GM21390 (cell line): ENCODE results near the gene SLC25A45.

Source experiments
- ATAC-seq: cut with Tn5 transposase; IDR thresholded peaks from one replicate; pipeline ENCODE4 v1.9.1; 2021; ENCODE audit not compliant: unreplicated experiment

SLC25A45 gene

GRCh38 chr11:65382033-65382803, at the start of gene SLC25A45:
SLC25A45 (minus strand) TSS chr11:65382646; CDS start chr11:65381951, 695 bp downstream.
- ATAC-seq, result peak; percentile 53

- no peak for ATAC-seq
Measured at GRCh38 chr11:65431451-65432099, 49.1 kb upstream of the SLC25A45 start.

GRCh38 chr11:65430406-65431217, 48.2 kb upstream of the SLC25A45 start:
- no peak for ATAC-seq

DNA sequence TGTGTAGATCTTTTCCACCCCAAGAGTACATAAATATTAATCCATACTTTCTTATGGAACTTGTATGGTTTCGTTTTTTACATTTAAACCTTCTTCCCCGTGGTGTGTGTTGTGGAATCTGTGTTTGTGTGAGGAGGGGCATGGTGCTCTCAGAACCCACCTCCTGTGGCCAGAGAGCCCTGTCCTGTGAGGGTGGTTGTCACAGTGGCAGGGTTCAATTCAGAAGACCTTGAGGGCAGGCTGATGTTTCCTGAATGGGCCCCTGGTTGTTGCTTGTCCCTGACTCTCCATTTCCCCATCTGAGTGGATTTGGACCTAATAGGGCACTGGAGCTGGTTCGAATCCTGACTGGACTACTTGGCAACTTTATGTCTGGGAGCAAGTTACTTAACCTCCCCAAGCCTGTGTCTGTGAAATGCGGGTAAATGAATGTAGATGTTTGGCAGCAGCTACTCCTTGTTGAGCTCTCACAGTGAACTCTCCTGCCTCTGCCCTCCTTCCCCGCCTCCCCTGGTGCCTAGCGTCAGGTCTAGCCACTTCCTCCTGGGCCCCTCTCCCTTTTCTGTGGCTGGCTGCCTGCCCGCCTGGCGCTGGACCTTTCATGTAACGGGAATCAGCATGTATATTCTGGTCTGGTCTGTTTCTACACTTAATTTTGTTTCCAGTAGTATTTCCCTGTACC, 47.4 kb upstream of the SLC25A45 start:
- no peak for ATAC-seq

DNA sequence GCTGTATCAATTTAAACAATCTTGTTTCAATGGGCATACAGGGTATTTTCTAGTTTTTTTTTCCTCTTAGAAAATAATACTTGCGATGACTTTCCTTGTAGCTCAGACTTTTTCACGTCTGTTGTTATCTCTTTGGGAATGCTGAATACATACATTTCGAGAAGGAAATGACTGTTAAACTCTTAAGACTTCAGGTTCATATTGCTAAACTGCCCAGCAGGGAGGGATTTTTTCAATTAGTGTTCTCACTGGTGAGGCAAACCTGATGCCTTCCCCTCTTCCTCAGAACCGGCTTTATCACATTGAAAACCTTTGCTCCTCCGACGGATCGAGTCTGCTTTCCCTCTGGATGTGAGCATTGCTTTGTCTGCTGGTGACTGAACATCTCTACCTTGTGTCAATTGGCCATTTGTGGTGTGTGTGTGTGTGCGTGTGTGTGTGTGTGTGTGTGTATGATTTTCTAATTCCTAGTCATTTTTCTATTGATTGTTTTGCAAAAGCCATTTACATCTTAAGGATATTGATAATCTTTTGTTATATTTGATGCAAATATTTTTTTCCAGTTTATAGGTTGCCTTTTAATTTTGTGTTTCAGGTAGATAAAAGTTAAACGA, 46.7 kb upstream of the SLC25A45 start:
- ATAC-seq, result no peak

DNA sequence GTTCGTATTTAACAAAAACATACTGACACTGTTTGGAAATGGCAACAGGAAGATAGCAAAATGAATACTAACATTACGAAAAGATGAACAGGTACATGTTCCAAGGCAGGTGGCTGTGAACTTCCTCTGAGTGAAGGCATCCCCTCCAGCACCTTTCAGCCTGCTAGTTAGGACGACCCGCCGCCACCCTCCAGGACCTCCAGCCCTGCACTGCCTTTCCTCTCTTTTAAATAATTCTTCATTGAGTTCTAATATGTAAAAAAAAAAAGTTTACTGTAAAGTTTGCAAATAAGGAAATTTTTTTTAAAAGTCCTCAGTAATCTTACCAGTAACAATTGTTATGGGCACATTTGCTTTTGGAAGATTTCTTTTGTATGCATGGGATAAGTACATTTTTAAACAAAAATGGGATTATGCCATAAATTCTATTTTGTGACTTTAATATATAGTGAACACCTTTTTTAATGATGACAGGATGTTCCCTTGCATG, 46.2 kb upstream of the SLC25A45 start:
- ATAC-seq, result no peak

GRCh38 chr11:65427691-65428577, 45.5 kb upstream of the SLC25A45 start:
- ATAC-seq, result no peak

DNA sequence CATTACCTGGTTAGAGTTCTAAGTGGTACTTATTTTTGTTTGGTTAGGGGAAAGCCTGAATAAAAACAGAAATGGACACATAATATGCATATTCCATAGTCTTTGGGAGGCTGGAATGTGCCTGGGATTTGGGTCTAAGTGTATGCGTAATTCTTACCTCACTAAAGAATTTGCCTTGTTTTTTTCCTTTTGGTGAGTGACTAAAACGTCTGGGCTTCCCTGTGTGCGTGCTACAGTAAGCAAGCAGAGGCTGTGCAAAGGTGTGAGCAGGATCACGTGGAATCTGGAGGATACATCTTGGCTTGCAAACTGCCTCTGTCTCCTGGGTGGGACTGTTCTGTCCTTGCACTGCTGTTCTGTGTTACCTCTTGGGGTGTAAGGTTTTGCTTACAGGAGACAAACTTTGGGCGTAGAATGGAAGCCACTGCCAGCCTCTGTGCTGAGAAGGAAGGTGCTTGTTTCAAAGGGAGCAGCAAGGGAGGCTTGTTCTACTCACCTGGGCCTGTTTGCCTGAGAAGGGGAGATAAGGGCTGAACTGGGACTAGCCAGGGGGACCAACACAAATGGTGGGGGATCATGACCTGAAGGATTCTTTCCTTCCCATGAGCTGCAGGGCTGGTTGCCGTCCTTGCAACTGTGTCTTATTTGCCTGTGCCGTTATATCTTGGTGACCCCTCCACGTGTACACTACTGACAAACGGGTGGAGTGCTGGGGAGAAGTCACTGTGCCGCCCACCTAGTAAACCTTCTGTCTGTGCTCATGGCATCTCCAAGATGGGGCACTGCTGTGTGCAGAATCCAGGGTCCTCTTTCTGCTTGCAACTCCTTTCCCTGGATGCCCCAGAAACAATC, 44.6 kb upstream of the SLC25A45 start:
- no peak for ATAC-seq

DNA sequence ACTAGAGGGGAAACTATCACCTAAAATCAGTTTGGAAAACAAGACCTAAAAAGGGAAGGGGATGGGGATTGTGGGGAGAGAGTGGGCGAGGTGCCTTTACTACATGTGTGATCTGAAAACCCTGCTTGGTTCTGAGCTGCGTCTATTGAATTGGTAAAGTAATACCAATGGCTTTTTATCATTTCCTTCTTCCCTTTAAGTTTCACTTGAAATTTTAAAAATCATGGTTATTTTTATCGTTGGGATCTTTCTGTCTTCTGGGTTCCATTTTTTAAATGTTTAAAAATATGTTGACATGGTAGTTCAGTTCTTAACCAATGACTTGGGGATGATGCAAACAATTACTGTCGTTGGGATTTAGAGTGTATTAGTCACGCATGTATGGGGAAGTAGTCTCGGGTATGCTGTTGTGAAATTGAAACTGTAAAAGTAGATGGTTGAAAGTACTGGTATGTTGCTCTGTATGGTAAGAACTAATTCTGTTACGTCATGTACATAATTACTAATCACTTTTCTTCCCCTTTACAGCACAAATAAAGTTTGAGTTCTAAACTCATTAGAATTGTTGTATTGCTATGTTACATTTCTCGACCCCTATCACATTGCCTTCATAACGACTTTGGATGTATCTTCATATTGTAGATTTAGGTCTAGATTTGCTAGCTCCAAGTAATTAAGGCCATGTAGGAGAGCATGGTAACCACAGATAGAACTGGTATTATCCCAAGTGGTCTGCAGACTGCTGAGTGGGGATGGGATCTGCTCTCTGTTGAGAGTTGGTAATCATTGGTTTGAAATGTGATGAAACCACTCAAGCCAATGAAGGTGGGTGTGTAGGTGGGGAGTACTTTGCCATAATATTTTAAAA, 43.8 kb upstream of the SLC25A45 start:
- ATAC-seq, result no peak

- ATAC-seq, result no peak
Measured at GRCh38 chr11:65425105-65425970, 42.9 kb upstream of the SLC25A45 start.

- ATAC-seq, result no peak
Measured at GRCh38 chr11:65424205-65425104, 42.0 kb upstream of the SLC25A45 start.

DNA sequence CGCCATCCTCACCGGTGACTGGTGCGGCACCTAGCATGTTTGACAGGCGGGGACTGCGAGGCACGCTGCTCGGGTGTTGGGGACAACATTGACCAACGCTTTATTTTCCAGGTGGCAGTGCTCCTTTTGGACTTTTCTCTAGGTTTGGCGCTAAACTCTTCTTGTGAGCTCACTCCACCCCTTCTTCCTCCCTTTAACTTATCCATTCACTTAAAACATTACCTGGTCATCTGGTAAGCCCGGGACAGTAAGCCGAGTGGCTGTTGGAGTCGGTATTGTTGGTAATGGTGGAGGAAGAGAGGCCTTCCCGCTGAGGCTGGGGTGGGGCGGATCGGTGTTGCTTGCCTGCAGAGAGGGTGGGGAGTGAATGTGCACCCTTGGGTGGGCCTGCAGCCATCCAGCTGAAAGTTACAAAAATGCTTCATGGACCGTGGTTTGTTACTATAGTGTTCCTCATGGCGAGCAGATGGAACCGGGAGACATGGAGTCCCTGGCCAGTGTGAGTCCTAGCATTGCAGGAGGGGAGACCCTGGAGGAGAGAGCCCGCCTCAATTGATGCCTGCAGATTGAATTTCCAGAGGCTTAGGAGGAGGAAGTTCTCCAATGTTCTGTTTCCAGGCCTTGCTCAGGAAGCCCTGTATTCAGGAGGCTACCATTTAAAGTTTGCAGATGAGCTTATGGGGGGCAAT, 41.2 kb upstream of the SLC25A45 start:
- ATAC-seq, result no peak

- ATAC-seq, result no peak
Measured at GRCh38 chr11:65422633-65423515, 40.4 kb upstream of the SLC25A45 start, which contains the start of gene NEAT1. NEAT1 (plus strand) TSS chr11:65422798.
